Measurements from ENCODE around the gene ACACB.

The ACACB gene

DNA sequence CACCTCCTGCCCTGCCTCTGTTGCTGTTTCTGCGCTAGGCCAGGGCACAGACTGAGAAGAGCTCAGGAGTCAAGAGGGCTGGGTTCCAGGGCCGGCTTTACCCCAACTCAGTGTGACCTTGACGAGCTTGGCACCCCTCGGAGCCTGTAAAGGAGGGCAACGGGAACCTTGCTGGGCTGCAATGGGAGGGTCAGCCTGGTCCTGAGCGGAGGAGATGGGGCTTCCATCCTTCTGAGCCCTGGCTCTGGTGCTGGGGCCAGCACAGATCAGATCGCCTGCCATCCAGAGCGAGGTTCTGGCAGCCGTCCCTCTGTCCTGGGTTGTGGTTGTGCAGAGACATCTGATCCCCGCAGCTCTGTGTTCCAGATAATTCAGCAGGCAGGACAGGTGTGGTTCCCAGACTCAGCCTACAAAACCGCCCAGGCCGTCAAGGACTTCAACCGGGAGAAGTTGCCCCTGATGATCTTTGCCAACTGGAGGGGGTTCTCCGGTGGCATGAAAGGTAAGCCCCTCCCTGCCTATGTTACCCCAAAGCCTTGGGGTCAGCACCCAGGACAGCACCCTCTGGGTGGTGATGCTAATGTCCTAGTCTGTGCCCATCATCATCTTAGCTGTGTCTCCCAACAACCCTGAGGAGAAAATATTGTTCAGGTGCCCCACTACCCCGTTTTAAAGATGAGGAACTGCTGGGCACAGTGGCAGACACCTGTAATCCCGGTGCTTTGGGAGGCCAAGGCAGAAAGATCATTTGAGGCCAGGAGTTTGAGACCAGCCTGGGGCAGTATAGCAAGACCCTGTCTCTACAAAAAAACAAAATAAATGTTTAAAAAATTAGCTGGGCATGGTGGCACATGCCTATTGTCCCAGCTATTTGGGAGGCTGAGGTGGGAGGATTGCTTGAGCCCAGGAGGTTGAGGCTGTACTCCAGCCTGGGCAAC, 142.5 kb downstream of the ACACB start:
- DNase-seq, result no peak

DNA sequence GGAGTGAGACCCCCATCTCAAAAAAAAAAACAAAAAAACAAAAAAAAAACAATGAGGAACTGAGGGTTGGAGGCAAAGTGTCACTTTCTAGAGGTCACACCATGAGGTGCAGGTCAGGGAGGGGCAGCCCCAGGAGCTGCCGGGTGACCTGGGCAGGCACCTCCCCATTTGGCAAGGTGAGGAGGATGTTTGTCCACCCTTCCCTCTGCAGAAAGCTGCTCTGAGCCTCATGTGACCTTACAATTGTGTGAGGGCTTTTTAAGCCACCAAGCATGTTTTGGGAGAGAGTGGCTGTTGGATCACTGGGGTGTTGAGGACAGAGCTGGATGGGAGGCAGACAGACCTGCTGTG, 143.1 kb downstream of the ACACB start:
- DNase-seq, result no peak

DNA sequence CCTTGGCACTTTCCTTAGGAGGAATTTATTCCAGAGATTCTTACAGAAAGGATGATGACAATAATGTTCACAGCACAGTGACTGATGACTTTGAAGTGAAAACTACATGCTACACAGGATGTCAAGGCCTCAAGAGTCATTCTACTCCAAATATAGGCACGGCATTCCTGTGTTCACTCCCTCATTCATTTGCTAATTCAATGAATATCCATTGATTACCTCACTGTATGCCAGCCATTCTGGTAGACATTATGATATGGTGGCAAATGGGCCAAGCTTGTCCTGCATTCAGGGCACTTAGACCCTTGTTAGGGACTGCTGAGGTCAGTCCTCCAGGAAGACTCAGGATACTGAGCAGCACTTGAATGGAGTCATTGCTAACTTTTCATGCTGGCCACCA, 144.7 kb downstream of the ACACB start:
- DNase-seq, result no peak

DNA sequence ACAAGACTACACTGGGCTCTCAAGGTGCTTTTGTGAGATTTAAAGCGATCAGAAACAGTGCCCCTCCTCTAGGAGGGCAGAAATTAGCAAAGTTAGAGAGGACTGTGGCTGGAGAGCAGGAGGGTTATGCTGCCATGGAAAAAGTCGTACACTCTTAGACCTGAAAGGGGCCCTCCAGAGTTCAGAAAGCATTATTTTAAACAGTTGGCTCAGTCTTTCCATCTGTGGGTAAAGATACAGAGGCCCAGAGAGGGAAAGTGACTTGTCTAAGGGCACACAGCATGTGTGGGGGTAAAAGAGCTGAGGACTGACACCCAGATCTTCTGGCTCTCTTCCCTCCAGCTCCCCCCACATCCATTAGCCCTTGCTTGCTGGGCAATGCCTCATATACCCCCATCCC, 145.6 kb downstream of the ACACB start:
- no peak for DNase-seq

DNA sequence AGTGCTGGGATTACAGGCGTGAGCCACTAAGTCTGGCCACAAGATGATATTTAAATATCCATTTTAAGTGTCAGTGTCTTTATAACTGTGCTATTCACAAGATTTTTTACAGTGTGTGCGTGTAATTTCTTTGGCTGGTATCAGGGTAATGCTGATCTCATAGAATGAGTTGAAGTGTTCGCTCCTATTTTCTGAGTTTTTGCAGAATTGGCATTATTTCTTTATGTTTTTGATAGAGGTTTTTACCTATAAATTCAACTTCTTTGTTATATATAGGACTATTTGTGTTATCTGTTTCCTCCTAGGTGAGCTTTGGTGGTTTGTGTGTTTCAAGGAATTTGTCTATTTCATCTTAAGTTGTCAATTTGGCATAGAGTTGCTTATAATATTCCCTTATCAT, 147.1 kb downstream of the ACACB start:
- DNase-seq, result no peak

DNA sequence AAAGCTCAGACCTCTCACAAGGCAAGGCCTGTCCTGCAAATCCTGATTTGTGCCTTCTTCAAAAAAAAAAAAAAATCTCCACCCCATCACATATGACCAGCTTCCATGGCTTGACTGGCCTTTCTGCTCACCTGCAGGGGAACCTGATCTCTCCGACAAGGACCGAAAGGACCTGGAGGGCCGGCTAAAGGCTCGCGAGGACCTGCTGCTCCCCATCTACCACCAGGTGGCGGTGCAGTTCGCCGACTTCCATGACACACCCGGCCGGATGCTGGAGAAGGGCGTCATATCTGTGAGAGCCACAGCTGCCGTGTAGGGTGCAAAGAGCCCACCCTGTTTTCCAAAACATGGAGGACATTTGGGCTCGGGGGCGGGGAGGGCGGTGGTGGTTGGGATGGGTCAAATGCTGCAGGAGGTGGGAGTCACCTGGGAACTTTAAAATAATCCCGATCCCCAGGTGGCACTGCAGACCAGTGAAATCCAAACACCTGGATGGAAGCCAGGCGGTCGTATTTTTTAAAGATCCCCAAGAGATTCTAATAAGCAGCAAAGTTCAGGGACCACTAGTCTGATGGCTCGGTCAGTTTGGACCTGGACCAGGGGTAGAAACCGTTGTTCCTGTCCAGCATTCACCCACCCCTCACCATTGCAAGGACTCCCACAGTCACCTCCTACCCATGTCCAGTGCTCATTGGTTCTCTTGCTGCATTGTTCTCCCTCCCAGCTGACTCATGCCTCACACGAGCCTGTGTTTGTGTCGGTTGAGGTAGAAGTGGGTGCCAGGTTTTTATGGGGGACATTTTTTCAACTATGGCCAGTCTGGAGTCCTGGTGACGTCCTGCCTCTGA, 147.9 kb downstream of the ACACB start:
- peak in 1 of 2 donors; percentile 61 for DNase-seq

DNA sequence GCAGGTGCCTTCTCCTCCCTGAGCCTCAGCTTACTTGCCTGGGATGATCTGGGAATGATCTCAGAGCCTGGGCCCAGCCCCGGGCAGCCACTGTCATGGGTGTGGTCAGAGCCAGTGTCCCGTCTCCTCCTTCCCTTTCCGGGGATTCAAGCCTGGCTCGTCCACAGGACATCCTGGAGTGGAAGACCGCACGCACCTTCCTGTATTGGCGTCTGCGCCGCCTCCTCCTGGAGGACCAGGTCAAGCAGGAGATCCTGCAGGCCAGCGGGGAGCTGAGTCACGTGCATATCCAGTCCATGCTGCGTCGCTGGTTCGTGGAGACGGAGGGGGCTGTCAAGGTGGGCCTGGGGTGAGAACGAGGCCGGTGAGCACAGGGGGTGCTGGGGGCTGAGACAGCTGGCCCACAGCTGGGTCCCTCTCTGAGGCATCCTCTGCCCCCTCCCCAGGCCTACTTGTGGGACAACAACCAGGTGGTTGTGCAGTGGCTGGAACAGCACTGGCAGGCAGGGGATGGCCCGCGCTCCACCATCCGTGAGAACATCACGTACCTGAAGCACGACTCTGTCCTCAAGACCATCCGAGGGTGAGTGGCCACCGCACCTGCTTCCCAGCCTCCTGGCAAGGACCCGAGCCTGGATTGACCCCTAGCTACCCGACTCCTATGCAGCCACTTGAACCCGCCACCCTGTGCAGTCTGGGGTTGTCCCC, 148.7 kb downstream of the ACACB start:
- no peak for DNase-seq

DNA sequence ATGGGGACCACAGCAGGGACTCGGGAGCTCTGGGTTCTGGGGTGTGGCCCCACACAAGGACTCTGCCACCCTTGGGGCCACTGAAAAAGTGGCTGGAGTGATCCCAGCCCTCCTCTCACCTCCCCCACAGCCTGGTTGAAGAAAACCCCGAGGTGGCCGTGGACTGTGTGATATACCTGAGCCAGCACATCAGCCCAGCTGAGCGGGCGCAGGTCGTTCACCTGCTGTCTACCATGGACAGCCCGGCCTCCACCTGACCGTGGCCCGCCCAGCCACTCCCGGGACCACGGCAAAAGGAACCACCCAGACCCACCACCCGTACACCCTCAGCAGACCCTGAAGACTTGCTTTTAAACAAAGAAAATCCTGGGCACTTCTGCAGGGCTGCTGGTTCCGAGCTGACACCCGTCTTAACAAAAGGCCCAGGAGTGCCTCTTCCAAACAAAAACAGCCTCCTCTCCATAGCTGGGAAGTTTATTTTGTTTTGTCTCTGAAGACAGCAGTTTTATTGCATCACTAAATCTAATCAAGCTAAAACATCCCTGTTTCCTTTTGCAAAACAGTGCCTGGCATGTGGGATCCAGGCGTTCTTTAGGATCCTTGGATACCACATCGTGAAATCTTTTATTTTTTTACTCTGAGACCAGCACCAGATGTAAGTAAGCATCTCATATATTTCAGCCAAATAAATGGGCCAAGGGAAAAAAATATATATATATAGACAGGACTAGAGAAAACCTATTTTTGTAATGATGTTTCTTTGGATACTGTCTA, 149.9 kb downstream of the ACACB start:
- DNase-seq, result no peak

DNA sequence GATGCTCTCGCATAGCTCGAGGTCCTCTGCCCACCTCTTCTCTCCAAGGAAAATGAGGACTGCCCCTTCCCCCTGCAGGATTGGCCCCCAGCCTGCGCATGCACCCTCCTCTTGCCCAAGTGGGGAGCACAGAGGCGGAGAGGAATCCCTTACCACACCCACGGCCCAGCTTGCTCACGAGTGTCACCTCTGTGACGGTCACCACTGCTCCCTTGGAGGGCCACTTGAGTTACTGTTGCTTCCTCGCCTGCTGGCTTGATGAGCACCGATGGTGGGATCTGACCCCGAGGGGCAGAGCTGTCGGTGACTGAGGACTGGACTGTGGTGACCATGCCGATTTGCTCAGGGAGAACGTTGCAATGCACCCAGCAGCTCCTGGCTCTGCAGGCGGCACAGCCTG, 151.0 kb downstream of the ACACB start:
- no peak for DNase-seq

DNA sequence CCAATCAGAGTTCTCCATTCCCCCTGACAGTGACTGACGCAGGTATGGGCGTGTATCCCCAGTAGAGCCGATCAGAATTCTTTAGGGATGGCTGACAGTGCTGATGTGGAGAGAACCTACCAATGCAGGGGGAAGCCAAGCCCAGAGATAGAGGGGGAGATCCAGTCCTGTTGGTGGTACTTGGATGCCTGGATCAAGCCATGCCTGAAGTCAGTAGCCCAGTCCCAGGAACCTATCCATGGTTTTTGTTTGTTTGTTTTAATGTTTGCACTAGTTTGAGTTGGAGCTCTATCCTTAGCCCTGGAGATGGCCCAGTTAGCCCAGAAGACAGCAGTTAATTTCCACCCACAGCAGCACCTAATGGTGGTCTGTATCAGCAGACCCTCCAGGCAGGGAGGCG, 152.5 kb downstream of the ACACB start:
- no peak for DNase-seq

DNA sequence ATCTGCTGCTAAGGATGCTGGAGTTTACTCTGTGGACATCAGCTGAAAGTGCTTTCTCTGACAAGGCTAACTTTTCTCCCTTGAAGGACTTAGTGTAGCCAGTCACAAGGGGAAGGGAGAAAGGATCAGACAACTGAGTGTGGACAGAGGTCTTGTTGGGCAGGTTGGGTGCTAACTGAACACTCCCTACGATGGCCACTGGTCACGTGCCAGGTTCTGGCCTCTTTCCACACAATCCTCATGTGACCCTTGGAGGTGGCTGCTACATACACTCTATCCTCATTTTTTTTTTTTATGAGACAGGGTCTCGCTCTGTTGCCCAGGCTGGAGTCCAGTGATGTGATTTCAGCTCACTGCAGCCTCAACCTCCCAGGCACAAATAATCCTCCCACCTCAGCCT, 153.0 kb downstream of the ACACB start:
- DNase-seq, result no peak

DNA sequence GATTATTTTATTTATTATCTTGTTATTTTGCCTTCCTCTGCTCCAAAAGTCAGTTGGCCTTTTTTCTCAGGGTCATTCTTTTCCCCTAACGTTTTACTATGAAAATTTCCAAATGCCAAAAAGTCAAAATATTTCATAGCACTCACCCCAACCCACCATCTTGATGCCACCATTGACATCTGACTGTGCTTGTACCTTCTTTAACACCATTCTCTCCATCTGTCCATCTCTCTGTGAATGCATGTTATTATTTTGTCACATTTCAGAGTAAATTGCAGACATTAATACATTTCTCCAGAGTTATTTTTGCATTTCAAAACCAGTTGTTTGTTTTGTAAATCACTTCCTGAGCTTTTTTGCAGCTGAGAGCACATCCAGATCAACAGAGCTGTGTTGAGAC, 154.1 kb downstream of the ACACB start:
- no peak for DNase-seq

DNA sequence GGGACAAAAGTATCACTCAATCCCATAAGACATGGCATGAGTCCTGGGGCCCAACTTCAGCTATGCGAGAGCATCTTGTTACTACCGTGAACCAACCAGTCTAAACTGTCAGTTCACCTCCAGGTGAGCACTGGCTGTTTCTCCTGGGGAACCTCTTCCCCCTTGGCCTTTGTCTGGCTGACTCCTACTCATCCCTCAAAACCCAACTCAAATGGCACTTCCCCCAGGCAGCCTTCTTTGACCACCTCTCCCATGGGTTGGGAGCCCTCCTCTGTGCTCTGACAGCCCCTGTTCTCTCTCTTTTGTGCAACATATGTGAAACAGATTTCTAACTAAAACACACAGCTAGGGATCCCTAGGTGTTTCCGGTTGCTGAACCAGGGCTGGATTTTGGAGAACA, 155.0 kb downstream of the ACACB start:
- DNase-seq, result no peak

DNA sequence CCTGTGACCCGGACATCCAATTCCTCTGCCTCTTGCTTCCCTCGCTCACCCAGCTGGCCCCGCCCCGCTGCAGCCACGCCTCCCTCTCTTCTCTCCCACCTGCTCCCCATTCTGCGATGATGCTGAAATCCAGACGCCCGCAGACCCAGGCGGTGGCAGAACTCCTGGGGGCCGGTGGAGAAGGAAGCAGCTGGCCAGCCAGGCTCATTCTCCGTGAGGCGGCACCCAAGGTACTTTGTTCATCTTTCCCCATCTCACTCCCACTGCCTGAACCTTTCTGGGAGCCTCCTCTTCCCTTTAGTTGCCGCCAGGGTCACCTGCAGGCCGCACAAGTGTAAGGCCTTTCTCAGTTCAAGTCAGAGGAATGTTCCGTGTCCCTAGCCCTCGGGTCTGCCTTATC, 157.0 kb downstream of the ACACB start:
- no peak for DNase-seq

DNA sequence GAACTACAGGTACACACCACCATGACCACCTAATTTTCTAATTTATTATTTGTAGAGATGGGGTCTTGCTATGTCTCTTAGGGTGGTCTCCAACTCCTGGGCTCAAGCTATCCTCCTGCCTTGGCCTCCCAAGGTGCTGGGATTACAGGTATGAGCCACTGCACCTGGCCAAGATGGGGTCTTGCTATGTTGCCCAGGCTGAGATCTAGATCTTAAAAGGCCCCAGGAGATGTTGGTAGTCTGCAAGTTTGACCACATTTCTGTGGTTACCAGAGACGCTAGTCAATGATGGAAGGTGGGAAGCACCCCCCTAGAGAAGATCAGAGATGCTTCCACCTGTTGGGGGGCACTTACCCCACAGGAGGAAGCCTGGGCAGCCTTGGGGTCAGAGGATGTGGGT, 158.0 kb downstream of the ACACB start:
- no peak for DNase-seq

DNA sequence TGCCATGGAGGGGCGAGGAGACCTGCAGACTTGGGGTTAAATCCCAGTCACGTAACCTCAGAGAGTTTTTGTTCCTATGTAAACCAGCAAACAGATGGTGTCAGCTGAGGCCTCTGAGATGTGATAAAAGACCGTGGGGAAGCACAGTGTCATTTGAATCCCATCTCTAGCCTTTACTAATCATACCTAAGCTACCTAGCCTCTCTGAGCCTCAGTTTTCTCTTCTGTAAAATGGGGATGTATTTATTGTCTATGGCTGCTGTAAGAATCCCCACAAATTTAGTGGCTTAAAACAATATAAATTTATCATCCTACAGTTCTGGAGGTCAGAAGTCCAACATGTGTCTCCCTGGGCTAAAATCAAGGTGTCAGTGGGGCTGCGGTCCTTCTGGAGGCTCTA, 158.8 kb downstream of the ACACB start:
- DNase-seq, result no peak

DNA sequence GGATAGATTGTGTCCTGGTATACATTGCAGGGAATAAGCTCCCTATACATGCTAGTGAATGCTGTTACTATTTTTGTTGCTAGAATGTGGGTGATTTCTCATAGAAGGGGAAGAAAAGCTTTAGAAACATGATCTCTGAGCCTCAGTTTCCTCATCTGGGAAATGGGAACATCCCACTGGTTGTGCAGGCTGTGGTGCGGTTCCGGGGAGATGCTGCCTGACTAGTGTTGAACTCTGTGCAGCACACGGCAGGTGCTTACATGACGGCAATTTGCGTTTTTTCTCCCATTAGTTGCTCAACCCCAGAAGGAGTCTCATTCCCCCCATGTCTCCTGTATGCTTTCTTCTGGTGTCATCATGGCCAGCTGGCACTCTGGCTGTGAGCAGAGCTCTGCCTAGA, 159.8 kb downstream of the ACACB start:
- no peak for DNase-seq

DNA sequence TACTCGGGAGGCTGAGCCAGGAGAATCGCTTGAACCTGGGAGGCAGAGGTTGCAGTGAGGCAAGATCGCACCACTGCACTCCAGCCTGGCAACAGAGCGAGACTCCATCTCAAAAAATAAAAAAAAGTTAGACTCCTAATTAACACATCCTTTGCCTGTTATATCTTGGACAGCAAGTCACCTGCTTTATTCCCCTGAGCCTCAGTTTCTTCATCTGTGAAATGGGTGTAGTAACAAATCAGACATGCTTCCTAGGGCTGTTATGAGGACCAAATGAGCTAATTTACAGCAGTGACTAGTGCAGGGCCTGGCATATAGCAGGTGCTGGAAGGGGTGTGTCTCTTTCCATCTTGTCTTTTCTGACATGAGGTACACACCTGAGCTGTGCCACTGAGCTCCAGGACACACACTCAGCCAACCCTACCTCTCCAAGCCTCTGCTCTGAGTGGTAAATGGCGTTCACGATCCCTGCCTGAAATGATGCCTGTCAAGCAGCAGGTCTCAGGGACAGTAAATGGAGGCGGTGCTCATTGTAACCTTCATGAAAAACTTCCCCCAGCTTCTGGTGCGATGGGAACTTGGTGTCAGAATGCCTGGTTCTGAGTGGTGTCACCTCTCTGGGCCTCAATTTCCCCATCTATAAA, 161.0 kb downstream of the ACACB start:
- DNase-seq, result no peak

DNA sequence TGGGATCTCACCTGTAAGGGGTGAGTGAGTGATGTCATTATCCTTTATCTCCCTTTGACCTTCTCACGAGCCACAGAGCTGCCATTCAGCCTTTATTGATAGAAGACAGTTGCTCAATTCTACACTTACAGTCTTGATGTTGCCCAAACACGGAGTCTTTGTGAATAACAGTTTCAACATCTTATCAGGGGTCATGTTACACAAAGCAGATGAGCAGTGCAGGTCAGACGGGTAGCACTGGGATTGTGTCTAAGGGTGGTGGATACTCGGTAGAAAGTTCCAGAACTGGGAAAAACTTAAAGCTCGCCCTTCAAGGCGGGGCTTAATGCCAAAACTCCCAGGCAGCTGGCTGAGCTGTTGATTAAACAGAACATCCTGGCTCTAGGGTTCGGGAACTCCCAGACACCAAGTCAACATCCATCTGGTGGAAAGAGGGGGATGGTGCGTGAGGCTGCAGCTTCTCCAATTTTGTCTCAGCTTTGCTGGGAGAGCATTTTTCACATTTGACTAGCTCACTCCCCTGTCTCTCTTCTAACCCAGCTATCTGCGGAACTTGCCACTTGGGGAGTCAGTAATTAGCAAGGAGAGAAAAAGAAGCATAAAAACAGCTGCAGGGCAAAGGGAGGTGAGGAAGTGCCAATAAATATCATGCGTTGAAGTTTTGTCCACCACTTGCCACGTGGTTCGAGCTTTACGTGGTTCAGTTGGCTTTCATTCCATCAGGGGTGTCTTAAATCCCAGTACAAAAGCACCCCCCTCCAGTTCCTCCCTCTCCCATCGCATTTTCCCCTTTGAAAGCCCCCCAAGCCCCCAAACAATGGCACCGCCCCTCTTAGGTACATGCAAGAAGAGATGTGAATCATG, 161.7 kb downstream of the ACACB start:
- DNase-seq, result peak; percentile 16 to 51

DNA sequence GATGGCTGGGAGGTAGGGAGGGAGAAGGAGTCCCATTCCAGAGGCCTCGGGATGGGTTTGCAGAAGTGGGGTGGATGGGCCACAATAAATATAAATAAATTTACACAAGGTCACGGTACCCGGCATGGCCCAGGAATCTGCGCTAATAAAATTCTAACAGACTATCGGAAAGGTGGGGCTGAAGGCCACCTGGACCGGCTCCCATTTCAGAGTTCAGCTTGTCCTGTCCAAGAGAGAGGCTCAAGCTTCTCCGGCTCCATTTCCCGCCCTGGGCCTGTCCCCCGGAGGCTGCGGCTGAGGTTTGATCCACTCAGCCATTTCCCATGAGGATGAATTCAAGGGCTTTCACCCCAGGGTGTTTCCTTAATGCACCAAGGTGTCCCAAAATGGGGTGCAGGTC, 162.5 kb downstream of the ACACB start:
- DNase-seq, result no peak

DNA sequence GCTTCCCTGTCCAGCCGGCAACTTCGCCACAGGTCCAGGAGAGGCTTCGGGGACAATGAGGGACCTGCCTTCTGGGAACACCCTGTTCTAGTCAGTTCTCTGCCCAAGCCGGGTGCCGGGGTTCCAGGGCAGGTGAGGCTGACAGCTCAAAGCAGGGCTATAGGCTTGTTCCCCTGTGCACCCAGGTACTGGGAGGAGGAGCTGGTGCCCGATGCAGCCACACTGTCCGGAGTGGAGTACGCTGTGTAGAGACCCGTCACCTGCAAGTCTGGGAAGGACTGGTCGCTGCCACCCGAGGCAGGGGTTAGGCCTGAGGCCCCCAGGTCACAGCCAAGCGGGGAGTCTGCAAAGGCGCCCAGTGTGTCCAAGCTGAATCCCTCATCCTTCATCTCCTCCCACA, 163.1 kb downstream of the ACACB start:
- DNase-seq, result no peak

Measured in inflammatory macrophage treated with lipopolysaccharide for 1 hour (primary cell).